K562 (cell line): ENCODE results near the gene FAM193A. TPM values are rescaled to one million over a fixed set of nuclear protein-coding genes. Genes with fewer than 3 reads are reported as not detected.

ENCODE experiments used
- BRD9 ChIP-seq: fragments of 450-650 bp; IDR thresholded peaks from 2 replicates; pipeline ENCODE4 v1.6.1; 2018; ENCODE audit warnings: low read depth; ENCODE audit not compliant: partially characterized antibody
- DMBX1 ChIP-seq: fragments of 250-450 bp; sonication (Bioruptor Pico); IDR thresholded peaks from 2 replicates; pipeline ENCODE4 v1.8.0; 2022; ENCODE audit warnings: inconsistent platforms, mild to moderate bottlenecking, moderate library complexity, borderline replicate concordance
- EWSR1 ChIP-seq: fragments of 450-650 bp; IDR thresholded peaks from 2 replicates; pipeline ENCODE4 v1.6.1; 2018; ENCODE audit warnings: borderline replicate concordance, mild to moderate bottlenecking, low read depth, moderate library complexity; ENCODE audit not compliant: partially characterized antibody
- KDM4B ChIP-seq, 2 experiments: fragments of 450-650 bp in 1 of 2; sonication (generic) in 1 of 2; IDR thresholded peaks; 2 replicates each; pipeline ENCODE4 v1.6.1; 2016 to 2017; ENCODE audit warnings: borderline replicate concordance in 2 of 2, antibody characterized with exemption in 1 of 2, low read depth in 1 of 2, mild to moderate bottlenecking in 1 of 2
- MTA1 ChIP-seq: fragments of 450-650 bp; IDR thresholded peaks from 2 replicates; pipeline ENCODE4 v1.6.1; 2017; ENCODE audit warnings: borderline replicate concordance
- NUFIP1 ChIP-seq: fragments of 450-650 bp; IDR thresholded peaks from 2 replicates; pipeline ENCODE4 v1.6.1; 2018; ENCODE audit not compliant: partially characterized antibody
- SMARCB1 ChIP-seq: IDR thresholded peaks from 2 replicates; pipeline ENCODE4 v1.6.1; 2011; ENCODE audit warnings: improper control_type of control experiment, low read depth; ENCODE audit not compliant: insufficient read length
- SPI1 ChIP-seq: IDR thresholded peaks from 2 replicates; pipeline ENCODE4 v1.6.1; 2011; ENCODE audit warnings: low read depth, low read length, control low read depth, borderline replicate concordance
- TGIF2 ChIP-seq: sonication (generic); formaldehyde crosslinking; IDR thresholded peaks from 2 replicates; pipeline ENCODE4 v1.8.1; 2022; ENCODE audit warnings: mild to moderate bottlenecking, missing genetic modification reagents, moderate library complexity
- TRIM25 ChIP-seq: fragments of 450-650 bp; IDR thresholded peaks from 2 replicates; pipeline ENCODE4 v1.7.0; 2016; ENCODE audit warnings: borderline replicate concordance
- TSC22D4 ChIP-seq: fragments of 450-650 bp; IDR thresholded peaks from 2 replicates; pipeline ENCODE4 v1.6.1; 2016; ENCODE audit warnings: missing genetic modification characterization, missing biosample characterization, control low read depth
- ZBTB8A ChIP-seq: fragments of 450-650 bp; IDR thresholded peaks from 2 replicates; pipeline ENCODE4 v1.6.1; 2018; ENCODE audit warnings: mild to moderate bottlenecking, moderate library complexity; ENCODE audit not compliant: partially characterized antibody
- ZNF197 ChIP-seq: fragments of 200-800 bp; sonication (Bioruptor generic); IDR thresholded peaks from 2 replicates; pipeline ENCODE4 v1.6.1; 2016; ENCODE audit warnings: low read depth, missing genetic modification characterization, missing compliant biosample characterization
- ZNF408 ChIP-seq: fragments of 250-450 bp; sonication (Bioruptor Pico); IDR thresholded peaks from 2 replicates; pipeline ENCODE4 v1.4.0; 2020; ENCODE audit warnings: low read depth, mild to moderate bottlenecking, moderate library complexity
- polyA plus RNA-seq, 8 experiments: library from polyadenylated mRNA; depleted of rRNA in 4 of 8; stranded (reverse) in 5 of 8; unstranded in 3 of 8; fragments of >200 nt; fragmentation: Nextera tagmentation in 2 of 8; fragmentation: Illumina TruSeq in 1 of 8; extraction: Ambion mirVana in 2 of 8; extraction: Trizol in 1 of 8; gene quantifications; 2 replicates each; pipeline versions ENCODE4 v1.2.1 to v1.2.3, GENCODE V29; 2011 to 2014; ENCODE audit warnings: inconsistent platforms in 1 of 8, missing spikeins in 1 of 8
- total RNA-seq, 7 experiments: library from RNA; depleted of rRNA in 6 of 7; stranded (reverse); fragments of >200 nt in 6 of 7; fragmentation: Illumina TruSeq in 2 of 7; extraction: Trizol in 2 of 7; gene quantifications; 2 replicates each; pipeline versions ENCODE4 v1.2.1 to v1.2.3, GENCODE V29; 2011 to 2021; ENCODE audit warnings: low replicate concordance in 1 of 7
- TF ChIP-seq, protein P1 (sequence below): fragments of 450-650 bp; IDR thresholded peaks from 2 replicates; pipeline ENCODE4 v1.6.1; 2016; ENCODE audit warnings: low read depth, mild to moderate bottlenecking, moderate library complexity
- TF ChIP-seq, protein P2 (sequence below): fragments of 250-450 bp; sonication (Bioruptor Pico); IDR thresholded peaks from 2 replicates; pipeline ENCODE4 v1.4.0; 2020; ENCODE audit warnings: mild to moderate bottlenecking, moderate library complexity
- TF ChIP-seq, protein P3 (sequence below): fragments of 450-650 bp; IDR thresholded peaks from 2 replicates; pipeline ENCODE4 v1.6.1; 2016; ENCODE audit warnings: antibody characterized with exemption
- TF ChIP-seq, protein P4 (sequence below): fragments of 200-800 bp; sonication (Bioruptor generic); IDR thresholded peaks from 2 replicates; pipeline ENCODE4 v1.6.1; 2017; ENCODE audit warnings: missing genetic modification characterization, missing compliant biosample characterization

FAM193A gene
- total and polyA plus RNA-seq, 9 of the 15 experiments (the other 6 are each of a cell fraction or from before 2014, with no cell fraction given) = 0.46 to 24.6 (median 9.6) TPM

DNA sequence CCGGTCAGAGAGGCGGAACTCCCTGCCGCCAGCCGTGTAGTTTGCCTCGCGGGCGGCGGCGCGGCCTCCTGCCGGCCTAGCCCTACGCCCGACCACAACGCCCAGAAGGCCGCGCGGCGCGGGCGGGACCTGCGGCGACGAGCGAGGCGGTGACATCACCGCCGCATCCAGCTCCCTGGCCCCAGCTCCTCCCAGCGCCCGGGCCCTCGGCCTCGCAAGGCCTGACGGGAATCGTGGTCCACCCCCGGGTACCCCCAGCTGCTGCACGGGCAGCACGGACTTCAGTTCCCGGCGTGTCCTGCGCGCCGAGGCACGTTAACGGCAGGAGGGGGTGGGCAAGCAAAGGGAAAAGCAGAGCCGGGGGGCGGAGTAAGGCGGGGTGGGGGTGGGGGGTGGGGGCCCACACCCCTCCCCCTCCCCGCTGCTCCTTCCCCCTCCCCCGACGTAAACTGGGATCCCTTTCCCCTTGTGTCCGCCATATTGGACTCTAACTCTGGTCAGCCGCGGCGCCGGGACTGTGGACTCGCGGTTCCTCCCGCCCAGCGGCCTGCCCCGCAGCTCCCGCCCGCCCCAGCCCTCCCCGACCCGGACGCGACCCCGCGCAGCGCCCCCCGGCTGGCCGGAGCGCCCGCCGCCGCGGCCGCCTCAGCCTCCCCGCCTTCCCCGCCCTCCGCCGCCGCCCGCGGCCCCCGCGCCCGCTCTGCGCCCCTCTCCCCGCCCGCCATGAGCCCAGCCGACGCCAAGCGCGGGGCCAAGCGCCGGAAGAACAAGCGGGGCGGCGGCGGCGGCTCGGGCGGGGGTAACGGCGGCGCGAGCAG lies at the start of gene FAM193A (continued):
- TF ChIP-seq EWSR1 (no peak), NUFIP1 (no peak), ZNF408 (CRISPR knock-in tag) (no peak), KDM4B (IDR thresholded peaks at IDR 0.05; ENCODE audit: borderline replicate concordance in 2 of 2, low read depth in 1 of 2) (peak in 1 of 2 experiments; percentile 78; a peak in 1 of 4 replicates), DMBX1 (CRISPR knock-in tag) (no peak), ZBTB8A (no peak), ZNF197 (peak; percentile 84; the same call in 1 of the 2 replicates), SMARCB1 (no peak), MTA1 (no peak), BRD9 (no peak), TGIF2 (CRISPR knock-in tag) (no peak), TRIM25 (no peak), TSC22D4 (tag) (no peak), SPI1 (no peak)
- TF ChIP-seq, protein P1, sequence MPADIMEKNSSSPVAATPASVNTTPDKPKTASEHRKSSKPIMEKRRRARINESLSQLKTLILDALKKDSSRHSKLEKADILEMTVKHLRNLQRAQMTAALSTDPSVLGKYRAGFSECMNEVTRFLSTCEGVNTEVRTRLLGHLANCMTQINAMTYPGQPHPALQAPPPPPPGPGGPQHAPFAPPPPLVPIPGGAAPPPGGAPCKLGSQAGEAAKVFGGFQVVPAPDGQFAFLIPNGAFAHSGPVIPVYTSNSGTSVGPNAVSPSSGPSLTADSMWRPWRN = no peak
- TF ChIP-seq, protein P2, sequence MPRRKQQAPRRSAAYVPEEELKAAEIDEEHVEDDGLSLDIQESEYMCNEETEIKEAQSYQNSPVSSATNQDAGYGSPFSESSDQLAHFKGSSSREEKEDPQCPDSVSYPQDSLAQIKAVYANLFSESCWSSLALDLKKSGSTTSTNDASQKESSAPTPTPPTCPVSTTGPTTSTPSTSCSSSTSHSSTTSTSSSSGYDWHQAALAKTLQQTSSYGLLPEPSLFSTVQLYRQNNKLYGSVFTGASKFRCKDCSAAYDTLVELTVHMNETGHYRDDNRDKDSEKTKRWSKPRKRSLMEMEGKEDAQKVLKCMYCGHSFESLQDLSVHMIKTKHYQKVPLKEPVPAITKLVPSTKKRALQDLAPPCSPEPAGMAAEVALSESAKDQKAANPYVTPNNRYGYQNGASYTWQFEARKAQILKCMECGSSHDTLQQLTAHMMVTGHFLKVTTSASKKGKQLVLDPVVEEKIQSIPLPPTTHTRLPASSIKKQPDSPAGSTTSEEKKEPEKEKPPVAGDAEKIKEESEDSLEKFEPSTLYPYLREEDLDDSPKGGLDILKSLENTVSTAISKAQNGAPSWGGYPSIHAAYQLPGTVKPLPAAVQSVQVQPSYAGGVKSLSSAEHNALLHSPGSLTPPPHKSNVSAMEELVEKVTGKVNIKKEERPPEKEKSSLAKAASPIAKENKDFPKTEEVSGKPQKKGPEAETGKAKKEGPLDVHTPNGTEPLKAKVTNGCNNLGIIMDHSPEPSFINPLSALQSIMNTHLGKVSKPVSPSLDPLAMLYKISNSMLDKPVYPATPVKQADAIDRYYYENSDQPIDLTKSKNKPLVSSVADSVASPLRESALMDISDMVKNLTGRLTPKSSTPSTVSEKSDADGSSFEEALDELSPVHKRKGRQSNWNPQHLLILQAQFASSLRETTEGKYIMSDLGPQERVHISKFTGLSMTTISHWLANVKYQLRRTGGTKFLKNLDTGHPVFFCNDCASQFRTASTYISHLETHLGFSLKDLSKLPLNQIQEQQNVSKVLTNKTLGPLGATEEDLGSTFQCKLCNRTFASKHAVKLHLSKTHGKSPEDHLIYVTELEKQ = no peak
- TF ChIP-seq, protein P3, sequence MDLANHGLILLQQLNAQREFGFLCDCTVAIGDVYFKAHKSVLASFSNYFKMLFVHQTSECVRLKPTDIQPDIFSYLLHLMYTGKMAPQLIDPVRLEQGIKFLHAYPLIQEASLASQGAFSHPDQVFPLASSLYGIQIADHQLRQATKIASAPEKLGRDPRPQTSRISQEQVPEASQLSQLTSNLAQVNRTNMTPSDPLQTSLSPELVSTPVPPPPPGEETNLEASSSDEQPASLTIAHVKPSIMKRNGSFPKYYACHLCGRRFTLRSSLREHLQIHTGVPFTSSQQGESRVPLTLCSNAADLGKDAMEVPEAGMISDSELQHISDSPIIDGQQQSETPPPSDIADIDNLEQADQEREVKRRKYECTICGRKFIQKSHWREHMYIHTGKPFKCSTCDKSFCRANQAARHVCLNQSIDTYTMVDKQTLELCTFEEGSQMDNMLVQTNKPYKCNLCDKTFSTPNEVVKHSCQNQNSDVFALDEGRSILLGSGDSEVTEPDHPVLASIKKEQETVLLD = peak; percentile 41; the same call in 1 of the 2 replicates
- TF ChIP-seq, protein P4, sequence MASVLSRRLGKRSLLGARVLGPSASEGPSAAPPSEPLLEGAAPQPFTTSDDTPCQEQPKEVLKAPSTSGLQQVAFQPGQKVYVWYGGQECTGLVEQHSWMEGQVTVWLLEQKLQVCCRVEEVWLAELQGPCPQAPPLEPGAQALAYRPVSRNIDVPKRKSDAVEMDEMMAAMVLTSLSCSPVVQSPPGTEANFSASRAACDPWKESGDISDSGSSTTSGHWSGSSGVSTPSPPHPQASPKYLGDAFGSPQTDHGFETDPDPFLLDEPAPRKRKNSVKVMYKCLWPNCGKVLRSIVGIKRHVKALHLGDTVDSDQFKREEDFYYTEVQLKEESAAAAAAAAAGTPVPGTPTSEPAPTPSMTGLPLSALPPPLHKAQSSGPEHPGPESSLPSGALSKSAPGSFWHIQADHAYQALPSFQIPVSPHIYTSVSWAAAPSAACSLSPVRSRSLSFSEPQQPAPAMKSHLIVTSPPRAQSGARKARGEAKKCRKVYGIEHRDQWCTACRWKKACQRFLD = no peak; the same call in none of the 2 replicates
